ENCODE results near the gene IRF2BP1. TPM values are rescaled to one million over a fixed set of nuclear protein-coding genes. Genes with fewer than 3 reads are reported as not detected.
"Not testable (repeated sequence)": the region's sequence is repeated elsewhere in the genome, so short reads cannot be mapped to it uniquely, and the experiment has no call there.

Gene IRF2BP1
- total RNA-seq, 5 donors from 2014 or later (not counting 1 experiment from before 2014, with no cell fraction given), result 22.7 to 42.3 (median 38.0) TPM

DNA sequence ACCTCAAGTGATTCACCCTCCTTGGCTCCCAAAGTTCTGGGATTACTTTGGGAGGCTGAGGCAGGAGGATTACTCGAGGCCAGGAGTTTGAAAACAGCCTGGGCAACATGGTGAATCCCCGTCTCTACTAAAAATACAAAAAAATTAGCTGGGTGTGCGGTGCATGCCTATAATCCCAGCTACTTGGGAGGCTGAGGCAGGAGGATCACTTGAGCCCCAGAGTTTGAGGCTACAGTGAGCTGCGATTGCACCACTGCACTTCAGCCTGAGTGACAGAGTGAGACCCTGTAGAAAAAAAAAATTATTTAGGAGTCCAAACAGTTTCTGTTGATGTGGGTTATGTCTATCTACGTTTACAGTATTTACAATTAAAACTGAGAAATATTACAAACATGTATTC is 15.1 kb downstream of the IRF2BP1 start:
- peaks cover 0 to under 1% (median 0%) of the 10 kb centered on the region in 3 donors for H3K4me1 Mint-ChIP-seq
- no peaks in the 10 kb centered on the region for H3K9me3 Mint-ChIP-seq
- Histone ChIP-seq H3K4me3 (ENCODE audit: control insufficient read depth in 1 of 2, extremely low read depth in 1 of 2, low read length in 1 of 2) (no peak overlapping the region), H3K9me3 (no peaks in the 10 kb centered on the region), H3K27ac (ENCODE audit: low read length) (no peak overlapping the region), H3K36me3 (ENCODE audit: control insufficient read depth in 2 of 2, extremely low read depth in 1 of 2, insufficient read depth in 1 of 2, low read length in 1 of 2) (no peaks in the 10 kb centered on the region), H3K4me1 (ENCODE audit: control insufficient read depth in 1 of 2, extremely low read depth in 1 of 2, insufficient read depth in 2 of 2, low read length in 2 of 2) (no peaks in the 10 kb centered on the region), H3K27me3 (replicated peaks in 1 of 2; ENCODE audit: control insufficient read depth in 2 of 2, extremely low read depth in 1 of 2, insufficient read depth in 2 of 2, low read length in 1 of 2) (peaks cover 0 to 22% of the 10 kb centered on the region in 2 experiments)
- no peaks in the 10 kb centered on the region for H3K36me3 Mint-ChIP-seq
- no peak for ATAC-seq (replicated peaks in 1 of 4)
- peaks cover 4 to 5% of the 10 kb centered on the region in 2 donors for H3K27me3 Mint-ChIP-seq
- POLR2A ChIA-PET, result no interaction called here
- DNase-seq, result no peak
- no peak overlapping the region for H3K4me3 Mint-ChIP-seq
- CTCF ChIA-PET, result no interaction called here
- WGBS (ENCODE audit: insufficient coverage), result 83% methylated on average over 1 of the region's 5 CpGs
- H3K27ac Mint-ChIP-seq, result no peak overlapping the region

DNA sequence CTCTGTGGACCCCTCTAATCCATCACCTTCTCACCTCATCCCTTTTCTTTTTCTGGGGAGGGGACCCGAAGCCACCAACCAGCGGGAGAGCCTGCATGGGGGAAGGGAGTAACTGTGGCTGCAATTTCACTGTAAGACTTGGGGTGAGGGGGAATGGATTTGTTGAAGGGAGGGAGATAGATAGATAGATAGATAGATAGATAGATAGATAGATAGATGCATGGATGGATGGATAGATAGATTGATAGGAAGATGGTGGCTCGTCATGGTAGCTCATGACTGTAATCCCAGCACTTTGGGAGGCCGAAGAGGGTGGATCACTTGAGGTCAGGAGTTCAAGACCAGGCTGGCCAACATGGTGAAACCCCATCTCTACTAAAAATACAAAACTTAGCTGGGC is 18.7 kb downstream of the IRF2BP1 start:
- DNase-seq; H3K9me3 Mint-ChIP-seq; POLR2A ChIA-PET; H3K9me3 ChIP-seq; H3K27ac ChIP-seq (ENCODE audit: low read length); H3K36me3 ChIP-seq (ENCODE audit: control insufficient read depth in 2 of 2, extremely low read depth in 1 of 2, insufficient read depth in 1 of 2, low read length in 1 of 2); H3K4me3 ChIP-seq (ENCODE audit: control insufficient read depth in 1 of 2, extremely low read depth in 1 of 2, low read length in 1 of 2); ATAC-seq (replicated peaks in 1 of 4); H3K27ac Mint-ChIP-seq; H3K36me3 Mint-ChIP-seq; H3K4me3 Mint-ChIP-seq: not testable (repeated sequence)
- H3K4me1 Mint-ChIP-seq, result peaks cover 17 to 18% (median 17%) of the 10 kb centered on the region in 3 donors
- peaks cover 15 to 18% of the 10 kb centered on the region in 2 donors for H3K27me3 Mint-ChIP-seq
- CTCF ChIA-PET, result interaction anchor here (0.9 to 1.7 kb wide), 2 partner anchors 15 to 19 kb away, joined by 3 to 8 read pairs; no protein-coding TSS in a partner anchor
- no CpG with 5 or more reads among the region's 4 CpGs for WGBS (ENCODE audit: insufficient coverage)
- peaks cover 0 to 31% of the 10 kb centered on the region in 2 experiments for H3K27me3 ChIP-seq (replicated peaks in 1 of 2; ENCODE audit: control insufficient read depth in 2 of 2, extremely low read depth in 1 of 2, insufficient read depth in 2 of 2, low read length in 1 of 2)
- peaks cover 0 to 18% of the 10 kb centered on the region in 2 experiments for H3K4me1 ChIP-seq (ENCODE audit: control insufficient read depth in 1 of 2, extremely low read depth in 1 of 2, insufficient read depth in 2 of 2, low read length in 2 of 2)

DNA sequence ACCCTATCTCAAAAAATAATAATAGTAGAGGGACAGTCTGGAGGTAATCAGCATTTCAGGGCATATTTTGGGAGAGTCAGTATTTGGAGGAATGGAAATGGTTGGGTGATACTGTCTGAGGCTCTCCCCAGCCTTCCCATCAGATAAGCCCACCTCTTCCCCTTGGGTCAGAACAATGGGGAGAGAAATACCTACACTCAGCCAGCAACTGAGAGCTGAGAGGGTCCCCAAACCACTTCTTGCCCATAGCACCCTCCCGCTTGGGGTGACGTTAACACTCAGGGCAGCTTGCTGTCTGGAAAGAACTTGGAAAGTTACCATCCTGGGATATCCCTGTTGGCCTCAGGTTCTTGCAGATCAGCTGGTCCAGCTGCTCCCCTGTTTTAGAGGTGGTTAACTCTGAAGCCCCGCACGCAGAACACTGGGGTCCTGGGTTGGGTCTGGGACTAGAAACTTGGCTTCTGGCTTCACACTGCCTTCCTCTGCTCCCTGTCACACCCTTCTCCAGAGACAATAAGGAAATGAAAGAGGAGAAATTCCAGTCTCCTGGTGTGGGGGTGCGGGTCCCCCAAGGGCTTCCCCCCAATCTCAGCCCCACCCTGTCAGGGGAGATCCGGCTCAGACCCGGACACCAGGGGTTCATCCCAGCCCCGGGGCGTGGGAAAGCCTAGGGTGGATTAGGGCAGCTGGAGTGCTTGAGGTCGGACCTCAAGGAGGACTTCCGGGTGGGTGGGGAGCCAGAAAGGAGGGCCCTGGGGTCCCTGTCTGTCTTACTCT is 19.4 kb downstream of the IRF2BP1 start:
- Histone ChIP-seq H3K9me3 (no peaks in the 10 kb centered on the region), H3K27ac (ENCODE audit: low read length) (no peak overlapping the region), H3K27me3 (replicated peaks in 1 of 2; ENCODE audit: control insufficient read depth in 2 of 2, extremely low read depth in 1 of 2, insufficient read depth in 2 of 2, low read length in 1 of 2) (peaks cover 0 to 26% of the 10 kb centered on the region in 2 experiments), H3K4me1 (ENCODE audit: control insufficient read depth in 1 of 2, extremely low read depth in 1 of 2, insufficient read depth in 2 of 2, low read length in 2 of 2) (peaks cover 0 to 24% of the 10 kb centered on the region in 2 experiments), H3K36me3 (ENCODE audit: control insufficient read depth in 2 of 2, extremely low read depth in 1 of 2, insufficient read depth in 1 of 2, low read length in 1 of 2) (no peaks in the 10 kb centered on the region), H3K4me3 (ENCODE audit: control insufficient read depth in 1 of 2, extremely low read depth in 1 of 2, low read length in 1 of 2) (no peak overlapping the region)
- H3K36me3 Mint-ChIP-seq, result no peaks in the 10 kb centered on the region
- no peak for ATAC-seq (replicated peaks in 1 of 4)
- no peak for DNase-seq
- H3K9me3 Mint-ChIP-seq, result no peaks in the 10 kb centered on the region
- H3K4me3 Mint-ChIP-seq, result no peak overlapping the region
- H3K27ac Mint-ChIP-seq, result no peak overlapping the region
- H3K27me3 Mint-ChIP-seq, result peaks cover 15 to 18% of the 10 kb centered on the region in 2 donors
- WGBS (ENCODE audit: insufficient coverage), result 94% methylated on average over 7 of the region's 11 CpGs
- CTCF ChIA-PET, result interaction anchor here (0.9 to 1.7 kb wide), 2 partner anchors 15 to 20 kb away, joined by 3 to 8 read pairs; no protein-coding TSS in a partner anchor
- peaks cover 23% of the 10 kb centered on the region in 3 donors for H3K4me1 Mint-ChIP-seq
- POLR2A ChIA-PET, result no interaction called here

DNA sequence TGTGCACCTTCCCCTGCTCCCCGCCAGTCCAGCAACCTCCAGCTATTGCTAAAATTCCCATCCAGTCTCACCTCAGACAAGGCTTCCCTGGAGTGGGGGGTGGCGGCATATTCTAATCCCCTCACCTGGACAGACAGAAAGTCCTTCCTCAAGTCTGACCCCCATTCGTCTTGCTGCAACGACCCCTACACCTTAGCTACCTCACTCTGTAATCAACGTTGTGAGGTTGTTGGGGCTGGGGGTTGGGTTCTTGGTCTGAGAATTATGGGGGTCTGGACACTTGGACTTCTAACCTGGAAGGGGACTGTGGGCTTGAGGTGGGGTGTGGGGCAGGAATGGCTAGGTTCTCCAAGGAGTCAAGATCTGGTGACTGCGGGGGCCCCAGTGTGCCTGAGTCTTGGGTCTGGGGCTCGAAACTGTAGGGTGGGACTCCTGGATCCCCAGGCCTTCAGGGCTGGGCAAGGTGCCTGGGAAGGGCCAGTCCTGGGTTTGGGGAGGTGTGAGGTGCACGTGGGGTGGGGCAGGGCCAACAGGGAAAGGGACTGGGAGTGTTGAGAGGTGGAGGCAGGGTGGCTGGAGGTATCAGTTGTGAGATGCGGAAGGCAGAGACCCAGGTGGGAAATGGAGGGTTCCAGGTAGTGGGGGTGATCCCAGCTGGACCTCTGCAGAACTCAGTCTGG is 20.5 kb downstream of the IRF2BP1 start:
- peaks cover 15 to 18% of the 10 kb centered on the region in 2 donors for H3K27me3 Mint-ChIP-seq
- Histone ChIP-seq H3K4me3 (ENCODE audit: control insufficient read depth in 1 of 2, extremely low read depth in 1 of 2, low read length in 1 of 2) (no peak overlapping the region), H3K9me3 (no peaks in the 10 kb centered on the region), H3K36me3 (ENCODE audit: control insufficient read depth in 2 of 2, extremely low read depth in 1 of 2, insufficient read depth in 1 of 2, low read length in 1 of 2) (peaks cover 0 to 4% of the 10 kb centered on the region in 2 donors), H3K27me3 (replicated peaks in 1 of 2; ENCODE audit: control insufficient read depth in 2 of 2, extremely low read depth in 1 of 2, insufficient read depth in 2 of 2, low read length in 1 of 2) (peaks cover 0 to 26% of the 10 kb centered on the region in 2 experiments), H3K4me1 (ENCODE audit: control insufficient read depth in 1 of 2, extremely low read depth in 1 of 2, insufficient read depth in 2 of 2, low read length in 2 of 2) (peaks cover 0 to 32% of the 10 kb centered on the region in 2 experiments), H3K27ac (ENCODE audit: low read length) (no peak overlapping the region)
- no peak overlapping the region for H3K27ac Mint-ChIP-seq
- CTCF ChIA-PET, result interaction anchor here in 1 of 2 donors (0.6 to 1.1 kb wide), 3 partner anchors 19 to 984 kb away, joined by 4 to 5 read pairs (median 4); partner anchors contain the start of gene DMWD
- WGBS (ENCODE audit: insufficient coverage), result 73% methylated on average over 3 of the region's 9 CpGs
- POLR2A ChIA-PET, result no interaction called here
- DNase-seq (no peak), ATAC-seq (replicated peaks in 1 of 4) (no peak)
- H3K36me3 Mint-ChIP-seq, result no peaks in the 10 kb centered on the region
- H3K4me3 Mint-ChIP-seq, result peak overlapping the region in 1 of 3 donors; percentile 99
- peaks cover 23 to 31% (median 29%) of the 10 kb centered on the region in 3 donors for H3K4me1 Mint-ChIP-seq
- no peaks in the 10 kb centered on the region for H3K9me3 Mint-ChIP-seq

DNA sequence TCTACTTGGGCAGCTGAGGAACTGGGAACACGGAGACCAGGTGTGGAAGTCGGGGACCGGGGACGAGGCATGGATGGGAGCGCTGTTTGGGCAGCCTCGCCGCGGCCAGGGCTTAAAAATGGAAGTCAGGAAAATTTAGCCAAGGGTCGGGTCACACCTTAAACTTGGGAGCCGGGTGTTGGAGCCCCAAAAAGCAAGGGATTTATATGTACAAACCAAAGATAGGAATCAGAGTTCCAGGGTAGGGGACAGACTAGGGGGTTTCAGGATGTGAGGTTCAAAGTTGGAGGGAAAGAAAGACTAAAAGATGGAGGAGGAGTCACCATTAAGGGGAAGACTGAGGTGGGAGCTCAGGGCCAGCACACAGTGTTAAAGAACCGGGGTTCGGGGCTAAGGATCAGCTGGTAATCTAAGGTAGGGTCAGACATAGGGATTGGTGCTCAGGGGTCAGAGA is 21.3 kb downstream of the IRF2BP1 start:
- H3K27ac Mint-ChIP-seq, result no peak overlapping the region
- peaks cover 0 to 32% of the 10 kb centered on the region in 2 experiments for H3K4me1 ChIP-seq (ENCODE audit: control insufficient read depth in 1 of 2, extremely low read depth in 1 of 2, insufficient read depth in 2 of 2, low read length in 2 of 2)
- CTCF ChIA-PET, result interaction anchor here in 1 of 2 donors (0.6 to 1.1 kb wide), 2 partner anchors 20 to 72 kb away, joined by 4 to 5 read pairs; partner anchors contain the start of gene DMWD

More for the DNA sequence above, 21.3 kb downstream of the IRF2BP1 start:
- H3K9me3 ChIP-seq, result no peaks in the 10 kb centered on the region
- peaks cover 0 to 7% of the 10 kb centered on the region in 2 donors for H3K36me3 ChIP-seq (ENCODE audit: control insufficient read depth in 2 of 2, extremely low read depth in 1 of 2, insufficient read depth in 1 of 2, low read length in 1 of 2)
- Mint-ChIP-seq H3K4me1 (peaks cover 23 to 34% (median 29%) of the 10 kb centered on the region in 3 donors), H3K36me3 (no peaks in the 10 kb centered on the region), H3K27me3 (peaks cover 15 to 18% of the 10 kb centered on the region in 2 donors), H3K4me3 (peak overlapping the region; percentile 44 to 99 (median 44)), H3K9me3 (no peaks in the 10 kb centered on the region)
- peaks cover 0 to 26% of the 10 kb centered on the region in 2 experiments for H3K27me3 ChIP-seq (replicated peaks in 1 of 2; ENCODE audit: control insufficient read depth in 2 of 2, extremely low read depth in 1 of 2, insufficient read depth in 2 of 2, low read length in 1 of 2)
- WGBS (ENCODE audit: insufficient coverage), result 60% methylated on average over 12 of the region's 12 CpGs
- DNase-seq, result no peak
- peak overlapping the region in 1 of 2 donors; percentile 17 for H3K4me3 ChIP-seq (ENCODE audit: control insufficient read depth in 1 of 2, extremely low read depth in 1 of 2, low read length in 1 of 2)
- POLR2A ChIA-PET, result no interaction called here
- no peak for ATAC-seq (replicated peaks in 1 of 4)
- H3K27ac ChIP-seq (ENCODE audit: low read length), result no peak overlapping the region
